ENCODE results near the gene PNMA8B. TPM values are rescaled to one million over a fixed set of nuclear protein-coding genes. Genes with fewer than 3 reads are reported as not detected.

Gene PNMA8B
- total RNA-seq, 4 donors from 2014 or later, result 0.13 to 1.1 (median 0.79) TPM

GRCh38 chr19:46480415-46480814, 15.3 kb downstream of the PNMA8B start:
- intact Hi-C loops (cut with DNase I), result no loop called here
- no peaks in the 10 kb centered on the region for H3K4me1 ChIP-seq
- WGBS, 2 donors, result 56 to 58% methylated on average over 11 to 12 of the region's 12 CpGs
- no peak overlapping the region for H3K4me3 ChIP-seq
- TF ChIP-seq CTCF (IDR thresholded peaks at IDR 0.05) (no peak), POLR2A (IDR thresholded peaks at IDR 0.05) (no peak)
- DNase-seq, result no peak
- no peaks in the 10 kb centered on the region for H3K9me3 ChIP-seq
- peak overlapping the region in 3 of 4 donors; percentile 38 to 72 (median 50) for H3K27ac ChIP-seq
- peaks cover 0 to 89% (median 0%) of the 10 kb centered on the region in 4 donors for H3K27me3 ChIP-seq
- no peaks in the 10 kb centered on the region for H3K36me3 ChIP-seq

GRCh38 chr19:46478356-46478986, 17.2 kb downstream of the PNMA8B start:
- Histone ChIP-seq H3K4me1 (no peaks in the 10 kb centered on the region), H3K27ac (no peak overlapping the region), H3K36me3 (no peaks in the 10 kb centered on the region), H3K27me3 (peaks cover 0 to 90% (median 0%) of the 10 kb centered on the region in 4 donors), H3K9me3 (no peaks in the 10 kb centered on the region), H3K4me3 (no peak overlapping the region)
- 56 to 58% methylated on average over 3 to 4 of the region's 4 CpGs for WGBS, 2 donors
- no peak for DNase-seq
- TF ChIP-seq POLR2A (IDR thresholded peaks at IDR 0.05) (no peak), CTCF (IDR thresholded peaks at IDR 0.05) (no peak)
- intact Hi-C loops (cut with DNase I), result no loop called here

GRCh38 chr19:46475986-46476385, 19.7 kb downstream of the PNMA8B start:
- DNase-seq, result no peak
- intact Hi-C loops (cut with DNase I), result no loop called here
- 42 to 54% methylated on average over 2 of the region's 2 CpGs for WGBS, 2 donors
- no peaks in the 10 kb centered on the region for H3K36me3 ChIP-seq
- no peak overlapping the region for H3K4me3 ChIP-seq
- no peaks in the 10 kb centered on the region for H3K9me3 ChIP-seq
- H3K27ac ChIP-seq, result no peak overlapping the region
- TF ChIP-seq POLR2A (IDR thresholded peaks at IDR 0.05) (no peak), CTCF (IDR thresholded peaks at IDR 0.05) (no peak)
- peaks cover 0 to 92% (median 4%) of the 10 kb centered on the region in 4 donors for H3K27me3 ChIP-seq
- peaks cover 4 to 11% (median 6%) of the 10 kb centered on the region in 3 donors for H3K4me1 ChIP-seq

- Histone ChIP-seq H3K27me3 (peaks cover 0 to 92% (median 6%) of the 10 kb centered on the region in 4 donors), H3K4me3 (no peak overlapping the region), H3K9me3 (no peaks in the 10 kb centered on the region), H3K27ac (no peak overlapping the region), H3K4me1 (peaks cover 4 to 14% (median 6%) of the 10 kb centered on the region in 3 donors), H3K36me3 (no peaks in the 10 kb centered on the region)
- no peak for TF ChIP-seq CTCF (IDR thresholded peaks at IDR 0.05)
- TF ChIP-seq POLR2A (IDR thresholded peaks at IDR 0.05), result no peak
- DNase-seq, result no peak
- WGBS, 2 donors, result 79 to 81% methylated on average over 8 of the region's 8 CpGs
- intact Hi-C loops (cut with DNase I), result no loop called here
Observed at GRCh38 chr19:46474211-46474610, 21.5 kb downstream of the PNMA8B start.

GRCh38 chr19:46472592-46472991, 23.1 kb downstream of the PNMA8B start:
- Histone ChIP-seq H3K36me3 (no peaks in the 10 kb centered on the region), H3K4me1 (peaks cover 4 to 14% (median 6%) of the 10 kb centered on the region in 3 donors), H3K27me3 (peaks cover 0 to 95% (median 6%) of the 10 kb centered on the region in 4 donors), H3K27ac (no peak overlapping the region), H3K9me3 (no peaks in the 10 kb centered on the region), H3K4me3 (no peak overlapping the region)
- no peak for DNase-seq
- intact Hi-C loops (cut with DNase I), result no loop called here
- TF ChIP-seq POLR2A (IDR thresholded peaks at IDR 0.05), result no peak
- no peak for TF ChIP-seq CTCF (IDR thresholded peaks at IDR 0.05)
- 53 to 64% methylated on average over 3 to 4 of the region's 4 CpGs for WGBS, 2 donors

Data from esophagus squamous epithelium (tissue), 5 donors.